Suprapubic skin (tissue), 4 donors: ENCODE results near the gene BMP8B. TPM values are rescaled to one million over a fixed set of nuclear protein-coding genes. Genes with fewer than 3 reads are reported as not detected.

Experiments
- DNase-seq, 2 donors: peaks; one replicate each; pipeline ENCODE4 v3.0.0-alpha.2; 2019; ENCODE audit warnings: low spot score in 2 of 2
- H3K27ac ChIP-seq: fragments of 200-600 bp; sonication (generic); one replicate; pipeline ENCODE4 v1.5.1; 2019
- H3K27me3 ChIP-seq: fragments of 200-600 bp; sonication (generic); one replicate; pipeline ENCODE4 v1.5.1; 2019
- H3K36me3 ChIP-seq: fragments of 200-600 bp; sonication (generic); one replicate; pipeline ENCODE4 v1.5.1; 2019
- H3K4me1 ChIP-seq: fragments of 200-600 bp; sonication (generic); one replicate; pipeline ENCODE4 v1.5.1; 2019
- H3K4me3 ChIP-seq: fragments of 200-600 bp; sonication (generic); one replicate; pipeline ENCODE4 v1.5.1; 2019; ENCODE audit warnings: mild to moderate bottlenecking
- H3K9me3 ChIP-seq: fragments of 200-600 bp; sonication (generic); one replicate; pipeline ENCODE4 v1.5.1; 2019
- EP300 ChIP-seq: sonication (generic); formaldehyde crosslinking; IDR thresholded peaks from one replicate; pipeline ENCODE4 v1.6.1; 2017; ENCODE audit warnings: antibody characterized with exemption
- POLR2A ChIP-seq, 2 donors: fragments of 450-650 bp; IDR thresholded peaks; one replicate each; pipeline ENCODE4 v1.6.1; 2017; ENCODE audit warnings: antibody characterized with exemption in 2 of 2, mild to moderate bottlenecking in 2 of 2, moderate library complexity in 2 of 2
- POLR2AphosphoS5 ChIP-seq, 3 donors: sonication (generic); formaldehyde crosslinking; IDR thresholded peaks; one replicate each; pipeline ENCODE4 v1.6.1; 2017; ENCODE audit warnings: antibody characterized with exemption in 3 of 3
- WGBS: methylation state at CpG from one replicate; pipeline ENCODE4 v1.1.5; 2018; 5-methylcytosine and 5-hydroxymethylcytosine counted together
- total RNA-seq, 4 donors: library from RNA; depleted of rRNA; stranded (reverse); fragments of >200 nt; gene quantifications; one replicate each; pipeline ENCODE4 v1.1.0, GENCODE V29; 2016
- TF ChIP-seq, protein P1 (sequence below), 2 donors: fragments of 200-600 bp in 1 of 2; fragments of 450-650 bp in 1 of 2; sonication (generic) in 1 of 2; IDR thresholded peaks; one replicate each; pipeline ENCODE4 v1.5.1; 2016 to 2019; ENCODE audit warnings: antibody characterized with exemption in 2 of 2, mild to moderate bottlenecking in 1 of 2, moderate library complexity in 1 of 2

The BMP8B gene
- total RNA-seq, 4 donors from 2014 or later: 0.83 to 3.5 (median 2.1) TPM

GRCh38 chr1:39757501-39757900, 31.2 kb downstream of the BMP8B start:
- TF ChIP-seq, protein P1, sequence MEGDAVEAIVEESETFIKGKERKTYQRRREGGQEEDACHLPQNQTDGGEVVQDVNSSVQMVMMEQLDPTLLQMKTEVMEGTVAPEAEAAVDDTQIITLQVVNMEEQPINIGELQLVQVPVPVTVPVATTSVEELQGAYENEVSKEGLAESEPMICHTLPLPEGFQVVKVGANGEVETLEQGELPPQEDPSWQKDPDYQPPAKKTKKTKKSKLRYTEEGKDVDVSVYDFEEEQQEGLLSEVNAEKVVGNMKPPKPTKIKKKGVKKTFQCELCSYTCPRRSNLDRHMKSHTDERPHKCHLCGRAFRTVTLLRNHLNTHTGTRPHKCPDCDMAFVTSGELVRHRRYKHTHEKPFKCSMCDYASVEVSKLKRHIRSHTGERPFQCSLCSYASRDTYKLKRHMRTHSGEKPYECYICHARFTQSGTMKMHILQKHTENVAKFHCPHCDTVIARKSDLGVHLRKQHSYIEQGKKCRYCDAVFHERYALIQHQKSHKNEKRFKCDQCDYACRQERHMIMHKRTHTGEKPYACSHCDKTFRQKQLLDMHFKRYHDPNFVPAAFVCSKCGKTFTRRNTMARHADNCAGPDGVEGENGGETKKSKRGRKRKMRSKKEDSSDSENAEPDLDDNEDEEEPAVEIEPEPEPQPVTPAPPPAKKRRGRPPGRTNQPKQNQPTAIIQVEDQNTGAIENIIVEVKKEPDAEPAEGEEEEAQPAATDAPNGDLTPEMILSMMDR (IDR thresholded peaks at IDR 0.05): no peak
- no peak for TF ChIP-seq EP300
- TF ChIP-seq POLR2A (IDR thresholded peaks at IDR 0.05): no peak
- no peak for TF ChIP-seq POLR2AphosphoS5 (IDR thresholded peaks at IDR 0.05)
- no peaks in the 10 kb centered on the region for H3K9me3 ChIP-seq
- DNase-seq: no peak
- peaks cover 91% of the 10 kb centered on the region for H3K36me3 ChIP-seq
- WGBS: 84% methylated on average over 5 of the region's 5 CpGs
- H3K4me3 ChIP-seq: no peak overlapping the region
- H3K27ac ChIP-seq: no peak overlapping the region
- no peaks in the 10 kb centered on the region for H3K4me1 ChIP-seq
- H3K27me3 ChIP-seq: no peaks in the 10 kb centered on the region

GRCh38 chr1:39755965-39756659, 32.6 kb downstream of the BMP8B start:
- WGBS: 87% methylated on average over 3 of the region's 9 CpGs
- peaks cover 98% of the 10 kb centered on the region for H3K36me3 ChIP-seq
- DNase-seq: no peak

GRCh38 chr1:39754906-39755504, 33.7 kb downstream of the BMP8B start:
- Histone ChIP-seq H3K27me3 (no peaks in the 10 kb centered on the region), H3K27ac (no peak overlapping the region), H3K36me3 (peaks cover 98% of the 10 kb centered on the region), H3K4me1 (no peaks in the 10 kb centered on the region), H3K4me3 (no peak overlapping the region), H3K9me3 (no peaks in the 10 kb centered on the region)
- no CpG with 5 or more reads among the region's 2 CpGs for WGBS
- no peak for DNase-seq
- TF ChIP-seq POLR2AphosphoS5 (IDR thresholded peaks at IDR 0.05) (no peak), EP300 (no peak)
- TF ChIP-seq, protein P1 (IDR thresholded peaks at IDR 0.05): no peak

More at GRCh38 chr1:39755965-39756659, 32.6 kb downstream of the BMP8B start:
- H3K27ac ChIP-seq: no peak overlapping the region
- no peaks in the 10 kb centered on the region for H3K9me3 ChIP-seq
- no peaks in the 10 kb centered on the region for H3K4me1 ChIP-seq
- TF ChIP-seq POLR2A (IDR thresholded peaks at IDR 0.05): no peak
- no peak for TF ChIP-seq POLR2AphosphoS5 (IDR thresholded peaks at IDR 0.05)
- TF ChIP-seq, protein P1 (IDR thresholded peaks at IDR 0.05): no peak
- no peak for TF ChIP-seq EP300
- H3K4me3 ChIP-seq: no peak overlapping the region
- no peaks in the 10 kb centered on the region for H3K27me3 ChIP-seq

DNA sequence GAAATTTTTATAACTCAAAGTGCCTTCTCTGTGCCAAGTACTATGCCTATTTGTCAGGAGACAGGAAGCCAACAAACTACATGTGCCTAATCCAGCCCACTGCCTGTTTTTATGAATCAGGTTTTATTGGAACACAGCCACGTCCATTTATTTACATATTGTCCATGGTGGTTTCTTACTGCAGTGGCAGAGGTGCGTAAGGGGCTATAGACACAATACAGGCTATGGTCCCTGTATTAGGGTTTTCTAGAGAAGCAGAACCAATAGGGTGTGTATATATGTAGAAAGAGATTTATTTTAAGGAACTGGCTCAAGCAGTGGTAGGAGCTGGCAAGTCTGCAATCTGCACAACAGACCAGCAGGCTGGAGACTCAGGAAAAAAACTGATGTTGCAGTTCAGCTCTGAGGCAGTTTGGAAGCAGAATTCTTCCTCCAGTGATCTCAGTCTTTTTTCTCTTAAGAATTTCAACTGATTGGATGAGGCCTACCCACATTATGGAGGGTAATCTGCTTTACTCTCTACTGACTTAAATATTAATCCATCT, 34.6 kb downstream of the BMP8B start:
- 83% methylated on average over 2 of the region's 2 CpGs for whole genome bisulfite sequencing
- TF ChIP-seq, protein P1 (IDR thresholded peaks at IDR 0.05): no peak
- no peak for TF ChIP-seq POLR2A (IDR thresholded peaks at IDR 0.05)
- no peak for TF ChIP-seq POLR2AphosphoS5 (IDR thresholded peaks at IDR 0.05)
- no peak for TF ChIP-seq EP300
- Histone ChIP-seq H3K27ac (no peak overlapping the region), H3K27me3 (no peaks in the 10 kb centered on the region), H3K4me1 (no peaks in the 10 kb centered on the region), H3K9me3 (no peaks in the 10 kb centered on the region), H3K4me3 (no peak overlapping the region), H3K36me3 (peaks cover 98% of the 10 kb centered on the region)
- no peak for DNase-seq
